Neural progenitor cell (in vitro differentiated cells): ENCODE measurements around the gene ARF6.

Experiments
- EZH2 ChIP-seq: fragments of 200-600 bp; sonication (generic); IDR thresholded peaks from 2 replicates; pipeline ENCODE4 v1.6.1; 2017; ENCODE audit warnings: antibody characterized with exemption, mild to moderate bottlenecking, moderate library complexity
- EZH2phosphoT487 ChIP-seq: fragments of 200-600 bp; sonication (generic); IDR thresholded peaks from 2 replicates; pipeline ENCODE4 v1.6.1; 2017; ENCODE audit warnings: antibody characterized with exemption
- TF ChIP-seq, protein P1 (sequence below): fragments of 200-600 bp; sonication (generic); IDR thresholded peaks from 2 replicates; pipeline ENCODE4 v1.5.1; 2017; ENCODE audit warnings: antibody characterized with exemption, mild to moderate bottlenecking

DNA sequence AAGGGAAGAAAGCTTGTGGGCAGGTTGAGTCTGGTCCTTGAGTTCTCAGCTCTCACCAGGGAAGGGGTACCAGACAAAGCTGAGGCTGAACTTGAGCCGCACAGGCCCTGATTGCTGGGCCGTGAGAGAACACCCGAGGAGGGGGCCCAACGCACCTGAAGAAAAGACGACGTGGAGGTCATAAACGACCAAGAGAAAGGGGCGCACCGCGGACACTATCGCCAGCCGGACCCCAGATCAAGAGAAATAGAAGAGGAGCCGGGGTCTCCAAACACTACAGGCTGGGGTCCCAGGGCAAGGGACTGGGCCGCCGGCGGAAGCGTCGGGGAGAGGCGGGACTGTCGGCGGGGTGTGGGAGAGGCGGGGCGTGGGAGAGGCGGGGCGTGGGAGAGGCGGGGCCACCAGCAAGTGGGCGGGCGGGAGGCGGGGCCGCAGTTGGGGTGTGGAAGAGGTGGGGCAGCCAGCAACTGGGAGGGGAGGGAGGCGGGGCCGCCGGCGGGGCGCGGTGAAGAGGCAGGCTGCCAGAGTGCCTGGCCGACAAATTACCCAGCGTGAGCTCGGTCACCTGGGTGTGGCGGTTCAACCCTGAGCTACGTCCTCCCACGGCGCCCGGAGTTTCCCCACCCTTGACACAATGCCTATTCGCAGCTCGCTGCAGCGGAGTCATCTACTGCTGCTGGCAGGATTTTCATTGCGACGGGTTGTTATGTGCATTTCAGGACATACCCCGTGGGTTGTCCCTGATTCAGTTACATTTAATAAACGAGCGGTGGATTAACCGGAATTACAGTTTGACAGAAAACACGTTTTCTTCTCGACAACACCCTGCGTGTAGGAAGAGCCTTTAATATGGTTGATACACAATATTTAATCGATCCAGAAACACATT is 24.8 kb upstream of the ARF6 start:
- TF ChIP-seq, protein P1, sequence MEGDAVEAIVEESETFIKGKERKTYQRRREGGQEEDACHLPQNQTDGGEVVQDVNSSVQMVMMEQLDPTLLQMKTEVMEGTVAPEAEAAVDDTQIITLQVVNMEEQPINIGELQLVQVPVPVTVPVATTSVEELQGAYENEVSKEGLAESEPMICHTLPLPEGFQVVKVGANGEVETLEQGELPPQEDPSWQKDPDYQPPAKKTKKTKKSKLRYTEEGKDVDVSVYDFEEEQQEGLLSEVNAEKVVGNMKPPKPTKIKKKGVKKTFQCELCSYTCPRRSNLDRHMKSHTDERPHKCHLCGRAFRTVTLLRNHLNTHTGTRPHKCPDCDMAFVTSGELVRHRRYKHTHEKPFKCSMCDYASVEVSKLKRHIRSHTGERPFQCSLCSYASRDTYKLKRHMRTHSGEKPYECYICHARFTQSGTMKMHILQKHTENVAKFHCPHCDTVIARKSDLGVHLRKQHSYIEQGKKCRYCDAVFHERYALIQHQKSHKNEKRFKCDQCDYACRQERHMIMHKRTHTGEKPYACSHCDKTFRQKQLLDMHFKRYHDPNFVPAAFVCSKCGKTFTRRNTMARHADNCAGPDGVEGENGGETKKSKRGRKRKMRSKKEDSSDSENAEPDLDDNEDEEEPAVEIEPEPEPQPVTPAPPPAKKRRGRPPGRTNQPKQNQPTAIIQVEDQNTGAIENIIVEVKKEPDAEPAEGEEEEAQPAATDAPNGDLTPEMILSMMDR = no peak
- no peak for TF ChIP-seq EZH2phosphoT487
- TF ChIP-seq EZH2 = no peak
